Trophoblast cell (in vitro differentiated cells and primary cell): ENCODE measurements around the gene SNW1. TPM values are rescaled to one million over a fixed set of nuclear protein-coding genes. Genes with fewer than 3 reads are reported as not detected.

Experiments used
- DNase-seq, 2 donors: peaks; one replicate each; pipeline ENCODE4 v3.0.0-alpha.2; 2016
- H2AFZ ChIP-seq: 2 replicates; pipeline ENCODE4 v1.6.1; 2013; ENCODE audit warnings: low read length, moderate library complexity, mild to moderate bottlenecking; ENCODE audit not compliant: insufficient read depth, poor library complexity
- H2AK5ac ChIP-seq: 2 replicates; pipeline ENCODE4 v1.6.1; 2013; ENCODE audit warnings: mild to moderate bottlenecking, low read length
- H2BK120ac ChIP-seq: 2 replicates; pipeline ENCODE4 v1.6.1; 2013; ENCODE audit warnings: low read length, mild to moderate bottlenecking, moderate library complexity; ENCODE audit not compliant: insufficient read depth, poor library complexity
- H2BK12ac ChIP-seq: 2 replicates; pipeline ENCODE4 v1.6.1; 2013; ENCODE audit warnings: mild to moderate bottlenecking, low read length, moderate library complexity
- H2BK5ac ChIP-seq: 2 replicates; pipeline ENCODE4 v1.6.1; 2013; ENCODE audit warnings: low read length, low read depth, moderate library complexity, mild to moderate bottlenecking; ENCODE audit not compliant: poor library complexity
- H3K14ac ChIP-seq: 2 replicates; pipeline ENCODE4 v1.6.1; 2013; ENCODE audit warnings: mild to moderate bottlenecking, low read length
- H3K18ac ChIP-seq: 2 replicates; pipeline ENCODE4 v1.6.1; 2013; ENCODE audit warnings: mild to moderate bottlenecking, low read length
- H3K23ac ChIP-seq: 2 replicates; pipeline ENCODE4 v1.6.1; 2013; ENCODE audit warnings: low read length
- H3K27ac ChIP-seq: 2 replicates; pipeline ENCODE4 v1.5.1; 2013; ENCODE audit warnings: low read depth, mild to moderate bottlenecking, inconsistent platforms, low read length, moderate library complexity
- H3K27me3 ChIP-seq: 2 replicates; pipeline ENCODE4 v1.6.1; 2013; ENCODE audit warnings: inconsistent platforms, mild to moderate bottlenecking, low read length, moderate library complexity; ENCODE audit not compliant: insufficient read depth
- H3K36me3 ChIP-seq, 2 experiments: 1 replicate in 1 of 2; 2 replicates in 1 of 2; pipeline ENCODE4 v1.6.1; 2013; ENCODE audit warnings: low read length in 2 of 2, mild to moderate bottlenecking in 2 of 2, moderate library complexity in 1 of 2; ENCODE audit not compliant: insufficient read depth in 2 of 2, control insufficient read depth in 1 of 2
- H3K4ac ChIP-seq: 2 replicates; pipeline ENCODE4 v1.6.1; 2013; ENCODE audit warnings: low read depth, mild to moderate bottlenecking, low read length, moderate library complexity
- H3K4me1 ChIP-seq, 2 experiments: 1 replicate in 1 of 2; 2 replicates in 1 of 2; pipeline ENCODE4 v1.6.1; 2013; ENCODE audit warnings: low read length in 2 of 2, mild to moderate bottlenecking in 2 of 2, moderate library complexity in 1 of 2; ENCODE audit not compliant: insufficient read depth in 2 of 2, control insufficient read depth in 1 of 2
- H3K4me2 ChIP-seq: 2 replicates; pipeline ENCODE4 v1.6.1; 2013; ENCODE audit warnings: inconsistent platforms, mild to moderate bottlenecking, low read length, moderate library complexity
- H3K4me3 ChIP-seq: 2 replicates; pipeline ENCODE4 v1.5.1; 2013; ENCODE audit warnings: mild to moderate bottlenecking, low read depth, low read length, inconsistent platforms
- H3K79me1 ChIP-seq: one replicate; pipeline ENCODE4 v1.6.1; 2013; ENCODE audit warnings: low read length
- H3K79me2 ChIP-seq: 2 replicates; pipeline ENCODE4 v1.6.1; 2013; ENCODE audit warnings: low read length, mild to moderate bottlenecking; ENCODE audit not compliant: control insufficient read depth, insufficient read depth, poor library complexity
- H3K9ac ChIP-seq: 2 replicates; pipeline ENCODE4 v1.6.1; 2013; ENCODE audit warnings: mild to moderate bottlenecking, low read length
- H3K9me3 ChIP-seq: 2 replicates; pipeline ENCODE4 v1.6.1; 2013; ENCODE audit warnings: low read depth, mild to moderate bottlenecking, control low read depth, inconsistent platforms, low read length; ENCODE audit not compliant: insufficient read depth
- H4K12ac ChIP-seq: 2 replicates; pipeline ENCODE4 v1.6.1; 2013; ENCODE audit warnings: low read depth, mild to moderate bottlenecking, low read length, moderate library complexity
- H4K8ac ChIP-seq: 2 replicates; pipeline ENCODE4 v1.6.1; 2013; ENCODE audit warnings: low read depth, mild to moderate bottlenecking, low read length, moderate library complexity
- H4K91ac ChIP-seq: one replicate; pipeline ENCODE4 v1.6.1; 2013; ENCODE audit warnings: low read depth, mild to moderate bottlenecking, low read length, moderate library complexity
- WGBS: extraction: QIAGEN DNeasy Blood & Tissue Kit; methylation state at CpG from one replicate; pipeline ENCODE4 v1.1.7; 2013; ENCODE audit warnings: missing lambda C conversion rate; ENCODE audit not compliant: insufficient read length, insufficient coverage; ENCODE audit errors: extremely low coverage; 5-methylcytosine and 5-hydroxymethylcytosine counted together
- polyA plus RNA-seq: library from polyadenylated mRNA; stranded (reverse); fragments of 200-250 nt; gene quantifications from 2 replicates; pipeline ENCODE4 v1.2.3, GENCODE V29; 2013

SNW1 gene
- polyA plus RNA-seq = 66.4 and 67.1 TPM in 2 replicates

DNA sequence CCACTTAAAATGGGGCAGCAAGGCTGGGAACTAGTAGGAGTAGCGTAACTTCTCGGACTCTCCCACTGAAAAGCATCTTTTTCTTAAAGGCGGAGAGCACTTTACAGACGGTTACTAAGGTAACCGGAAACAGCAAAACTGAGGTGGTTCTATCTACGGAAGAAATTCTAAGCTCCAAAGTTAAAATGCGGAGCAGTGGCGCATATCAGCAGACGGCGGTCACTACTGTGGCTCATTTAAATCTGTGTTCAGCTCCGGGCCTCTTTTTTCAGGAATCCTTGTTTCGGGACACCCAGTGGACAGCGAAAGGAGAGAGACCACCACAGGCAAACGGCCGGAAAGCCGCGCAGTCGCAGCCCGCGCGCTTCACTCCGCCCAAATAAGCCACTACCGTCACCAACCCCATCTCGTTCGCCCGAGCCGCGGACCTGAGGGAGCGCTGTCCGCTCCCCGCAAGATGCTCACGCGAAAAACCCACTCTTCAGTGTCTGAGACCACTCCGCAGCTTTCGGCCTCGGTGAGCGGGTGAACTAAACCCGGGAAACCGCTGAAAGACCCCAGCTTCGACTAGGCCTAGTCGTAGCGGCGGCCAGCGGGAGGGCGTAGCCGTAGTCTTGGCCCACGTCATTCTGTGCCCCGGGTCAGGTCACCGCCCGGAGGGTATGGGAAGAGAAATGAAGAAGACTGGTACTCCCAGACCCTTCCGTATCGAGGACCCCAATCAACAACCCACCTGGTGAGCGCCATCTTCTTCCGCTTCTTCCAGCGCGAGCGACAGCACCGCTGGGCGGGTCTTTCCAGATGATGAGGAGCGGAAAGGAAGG lies at the start of gene SNW1:
Gene SNW1 (minus strand): TSS at position 776 of the 824 bp plus-strand sequence. CDS start 29 bp downstream, at position 747.
- H3K36me3 ChIP-seq = peaks cover 2 to 3% of the 10 kb centered on the region in 2 experiments
- DNase-seq = peak; percentile 62 to 92
- WGBS = no CpG with 5 or more reads among the region's 60 CpGs

DNA sequence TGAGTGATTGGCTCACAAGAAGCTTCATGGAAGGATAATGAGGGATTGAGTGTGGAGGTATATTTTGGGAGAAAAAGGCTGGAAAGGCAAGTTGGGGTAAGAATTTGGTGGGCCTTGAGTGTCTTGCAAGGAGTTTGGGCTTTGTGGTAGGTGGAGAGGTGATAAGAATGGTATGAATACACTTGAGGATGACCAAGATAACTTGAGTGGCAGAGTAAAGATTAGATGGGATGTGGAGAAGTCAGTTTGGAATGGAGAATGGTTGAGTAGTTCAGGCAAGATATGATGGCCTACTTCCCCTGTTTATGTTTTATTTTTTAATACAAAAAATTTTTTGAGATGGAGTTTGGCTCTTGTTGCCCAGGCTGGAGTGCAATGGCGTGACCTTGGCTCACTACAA lies 48.1 kb upstream of the SNW1 start:
- H3K18ac ChIP-seq = no peak overlapping the region
- no peaks in the 10 kb centered on the region for H3K27me3 ChIP-seq
- H3K79me1 ChIP-seq = no peaks in the 10 kb centered on the region
- no peak overlapping the region for H2BK120ac ChIP-seq
- H2BK12ac ChIP-seq = no peak overlapping the region
- no peak overlapping the region for H2AFZ ChIP-seq
- H4K12ac ChIP-seq = no peak overlapping the region
- no peak overlapping the region for H4K8ac ChIP-seq
- no peaks in the 10 kb centered on the region for H3K79me2 ChIP-seq
- H3K23ac ChIP-seq = no peak overlapping the region
- H3K36me3 ChIP-seq = no peaks in the 10 kb centered on the region
- no peak overlapping the region for H2AK5ac ChIP-seq
- H3K4me2 ChIP-seq = no peak overlapping the region
- H3K27ac ChIP-seq = no peak overlapping the region
- H3K4me1 ChIP-seq = no peaks in the 10 kb centered on the region
- H3K14ac ChIP-seq = no peak overlapping the region
- H3K9me3 ChIP-seq = no peaks in the 10 kb centered on the region
- H3K4ac ChIP-seq = no peak overlapping the region
- H3K9ac ChIP-seq = no peak overlapping the region
- no peak for DNase-seq
- WGBS = no CpG with 5 or more reads among the region's 1 CpG
- H4K91ac ChIP-seq = no peak overlapping the region
- H2BK5ac ChIP-seq = no peak overlapping the region
- no peak overlapping the region for H3K4me3 ChIP-seq

More for the DNA sequence above, at the start of gene SNW1:
- H3K27ac ChIP-seq = peak within 1 kb of the TSS; percentile 48
- peak within 1 kb of the TSS; percentile 8 for H2AK5ac ChIP-seq
- peak within 1 kb of the TSS; percentile 25 for H3K4ac ChIP-seq
- peak within 1 kb of the TSS; percentile 27 for H2BK120ac ChIP-seq
- no peak within 1 kb of the TSS for H3K23ac ChIP-seq
- peak within 1 kb of the TSS; percentile 72 for H4K8ac ChIP-seq
- peaks cover 4% of the 10 kb centered on the region for H3K79me1 ChIP-seq
- H3K27me3 ChIP-seq = no peaks in the 10 kb centered on the region
- H3K9ac ChIP-seq = peak within 1 kb of the TSS; percentile 96
- peak within 1 kb of the TSS; percentile 96 for H3K4me2 ChIP-seq
- H3K14ac ChIP-seq = peak within 1 kb of the TSS; percentile 30
- peak within 1 kb of the TSS; percentile 62 for H2AFZ ChIP-seq
- H3K4me3 ChIP-seq = peak within 1 kb of the TSS; percentile 94
- H2BK5ac ChIP-seq = peak within 1 kb of the TSS; percentile 19
- peak within 1 kb of the TSS; percentile 68 for H4K91ac ChIP-seq
- no peak within 1 kb of the TSS for H2BK12ac ChIP-seq
- H3K79me2 ChIP-seq = peaks cover 4% of the 10 kb centered on the region
- no peaks in the 10 kb centered on the region for H3K4me1 ChIP-seq
- H4K12ac ChIP-seq = peak within 1 kb of the TSS; percentile 80
- H3K9me3 ChIP-seq = no peaks in the 10 kb centered on the region
- H3K18ac ChIP-seq = peak within 1 kb of the TSS; percentile 21

DNA sequence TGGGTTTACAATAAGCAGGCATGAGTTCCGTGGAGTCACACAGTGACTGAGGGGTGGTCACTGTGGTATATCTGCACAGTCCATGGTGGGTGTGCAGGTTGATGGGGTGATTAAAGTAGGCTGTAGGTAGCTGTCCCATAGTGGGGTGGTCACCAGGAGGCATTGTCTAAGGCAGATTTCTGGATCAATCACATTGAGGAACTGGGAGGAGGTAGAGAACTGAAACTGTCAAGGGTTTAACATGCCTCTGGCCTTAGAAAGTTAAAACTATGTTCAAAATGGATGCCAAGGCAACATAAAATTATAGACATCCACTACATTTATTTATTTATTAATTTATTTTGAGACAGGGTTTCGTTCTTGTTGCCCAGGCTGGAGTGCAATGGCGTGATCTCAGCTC lies 47.3 kb upstream of the SNW1 start:
- Histone ChIP-seq H3K79me1 (no peaks in the 10 kb centered on the region), H3K79me2 (no peaks in the 10 kb centered on the region), H3K27me3 (no peaks in the 10 kb centered on the region), H4K8ac (no peak overlapping the region), H3K9me3 (no peaks in the 10 kb centered on the region), H3K36me3 (no peaks in the 10 kb centered on the region), H4K91ac (no peak overlapping the region), H2AK5ac (no peak overlapping the region), H3K4ac (no peak overlapping the region), H3K9ac (no peak overlapping the region), H2BK120ac (no peak overlapping the region), H2BK12ac (no peak overlapping the region), H3K4me2 (no peak overlapping the region), H3K23ac (no peak overlapping the region), H3K4me3 (no peak overlapping the region), H3K4me1 (no peaks in the 10 kb centered on the region), H3K14ac (no peak overlapping the region), H2AFZ (no peak overlapping the region), H2BK5ac (no peak overlapping the region), H4K12ac (no peak overlapping the region), H3K18ac (no peak overlapping the region), H3K27ac (no peak overlapping the region)
- WGBS = no CpG with 5 or more reads among the region's 3 CpGs
- DNase-seq = no peak

DNA sequence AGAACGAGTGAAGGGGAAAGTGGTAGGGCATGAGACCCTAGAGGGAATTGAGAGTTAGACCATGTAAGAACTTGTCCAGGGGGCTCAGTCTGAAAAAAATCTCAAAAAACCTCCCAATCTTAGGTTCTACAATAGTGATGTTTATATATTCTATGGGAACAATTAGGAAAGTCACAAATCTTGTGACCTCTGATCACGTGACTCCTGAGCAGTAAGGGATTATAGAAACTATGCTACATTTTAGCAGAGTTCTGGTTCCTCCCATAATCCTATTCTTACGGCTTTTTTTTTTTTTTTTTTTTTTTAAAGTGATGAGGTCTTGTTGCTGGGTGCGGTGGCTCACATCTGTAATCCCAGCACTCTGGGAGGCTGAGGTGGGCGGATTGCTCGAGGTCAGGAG lies 44.8 kb upstream of the SNW1 start:
- Histone ChIP-seq H3K4me1 (no peaks in the 10 kb centered on the region), H2BK5ac (no peak overlapping the region), H3K79me2 (no peaks in the 10 kb centered on the region), H3K36me3 (no peaks in the 10 kb centered on the region), H3K27me3 (no peaks in the 10 kb centered on the region), H3K9me3 (no peaks in the 10 kb centered on the region), H2AK5ac (no peak overlapping the region), H3K79me1 (no peaks in the 10 kb centered on the region), H2AFZ (no peak overlapping the region), H3K23ac (no peak overlapping the region), H2BK12ac (no peak overlapping the region), H3K27ac (no peak overlapping the region), H2BK120ac (no peak overlapping the region), H3K14ac (no peak overlapping the region), H3K18ac (no peak overlapping the region), H4K91ac (no peak overlapping the region), H3K4ac (no peak overlapping the region), H3K9ac (no peak overlapping the region), H3K4me2 (no peak overlapping the region), H4K8ac (no peak overlapping the region), H4K12ac (no peak overlapping the region), H3K4me3 (no peak overlapping the region)
- no peak for DNase-seq
- WGBS = no CpG with 5 or more reads among the region's 6 CpGs
